Endothelial cell (in vitro differentiated cells): ENCODE results near the gene HINFP. TPM values are rescaled to one million over a fixed set of nuclear protein-coding genes. Genes with fewer than 3 reads are reported as not detected.
"Not testable (repeated sequence)": the region's sequence is repeated elsewhere in the genome, so short reads cannot be mapped to it uniquely, and the experiment has no call there.

Experiments used
- DNase-seq: peaks from one replicate; pipeline ENCODE4 v3.0.0; 2021; ENCODE audit warnings: low spot score
- H3K27ac Mint-ChIP-seq: one replicate; pipeline ENCODE4 v1.8.0; 2021; ENCODE audit warnings: mixed read lengths, inconsistent platforms; ENCODE audit not compliant: unreplicated experiment
- H3K27me3 Mint-ChIP-seq: one replicate; pipeline ENCODE4 v1.8.0; 2021; ENCODE audit warnings: mild to moderate bottlenecking, moderate library complexity, mixed read lengths, inconsistent platforms; ENCODE audit not compliant: unreplicated experiment
- H3K36me3 Mint-ChIP-seq: one replicate; pipeline ENCODE4 v1.8.0; 2021; ENCODE audit warnings: mild to moderate bottlenecking, low read depth, mixed read lengths, inconsistent platforms; ENCODE audit not compliant: unreplicated experiment
- H3K4me1 Mint-ChIP-seq: one replicate; pipeline ENCODE4 v1.8.0; 2021; ENCODE audit warnings: mild to moderate bottlenecking, mixed read lengths, inconsistent platforms; ENCODE audit not compliant: unreplicated experiment
- H3K4me3 Mint-ChIP-seq: one replicate; pipeline ENCODE4 v1.8.0; 2021; ENCODE audit warnings: mild to moderate bottlenecking, mixed read lengths, inconsistent platforms; ENCODE audit not compliant: unreplicated experiment
- H3K9me3 Mint-ChIP-seq: one replicate; pipeline ENCODE4 v1.8.0; 2021; ENCODE audit warnings: mixed read lengths, inconsistent platforms; ENCODE audit not compliant: unreplicated experiment
- total RNA-seq: library from RNA; stranded (reverse); fragmentation: NEBNext Ultra II Directional; extraction: Animal tissue kit (Norgen Biotek cat#: 25700); gene quantifications from one replicate; pipeline ENCODE4 v1.2.1, GENCODE V29; 2021; ENCODE audit not compliant: unreplicated experiment
- TF ChIP-seq, protein P1 (sequence below): fragments of 200-600 bp; sonication (generic); IDR thresholded peaks from one replicate; pipeline ENCODE4 v1.5.0; 2021; ENCODE audit warnings: antibody characterized with exemption; ENCODE audit not compliant: unreplicated experiment

HINFP gene
- total RNA-seq, 1 donor from 2014 or later = 33.6 TPM

DNA sequence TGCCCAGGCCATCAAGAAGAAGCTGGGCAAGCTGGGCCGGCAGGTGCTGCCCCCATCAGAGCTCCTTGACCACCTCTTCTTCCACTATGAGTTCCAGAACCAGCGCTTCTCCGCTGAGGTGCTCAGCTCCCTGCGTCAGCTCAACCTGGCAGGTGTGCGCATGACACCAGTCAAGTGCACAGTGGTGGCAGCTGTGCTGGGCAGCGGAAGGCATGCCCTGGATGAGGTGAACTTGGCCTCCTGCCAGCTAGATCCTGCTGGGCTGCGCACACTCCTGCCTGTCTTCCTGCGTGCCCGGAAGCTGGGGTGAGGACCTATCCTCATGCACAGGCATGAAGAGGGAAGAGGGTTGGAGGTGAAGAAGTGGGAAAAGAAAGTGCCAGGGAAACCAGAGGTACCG lies 58.6 kb downstream of the HINFP start:
- no peaks in the 10 kb centered on the region for H3K9me3 Mint-ChIP-seq
- H3K36me3 Mint-ChIP-seq = peaks cover 6% of the 10 kb centered on the region
- H3K27me3 Mint-ChIP-seq = peaks cover 3% of the 10 kb centered on the region
- H3K27ac Mint-ChIP-seq = no peak overlapping the region
- no peak overlapping the region for H3K4me3 Mint-ChIP-seq
- H3K4me1 Mint-ChIP-seq = peaks cover 27% of the 10 kb centered on the region
- DNase-seq = no peak
- TF ChIP-seq, protein P1, sequence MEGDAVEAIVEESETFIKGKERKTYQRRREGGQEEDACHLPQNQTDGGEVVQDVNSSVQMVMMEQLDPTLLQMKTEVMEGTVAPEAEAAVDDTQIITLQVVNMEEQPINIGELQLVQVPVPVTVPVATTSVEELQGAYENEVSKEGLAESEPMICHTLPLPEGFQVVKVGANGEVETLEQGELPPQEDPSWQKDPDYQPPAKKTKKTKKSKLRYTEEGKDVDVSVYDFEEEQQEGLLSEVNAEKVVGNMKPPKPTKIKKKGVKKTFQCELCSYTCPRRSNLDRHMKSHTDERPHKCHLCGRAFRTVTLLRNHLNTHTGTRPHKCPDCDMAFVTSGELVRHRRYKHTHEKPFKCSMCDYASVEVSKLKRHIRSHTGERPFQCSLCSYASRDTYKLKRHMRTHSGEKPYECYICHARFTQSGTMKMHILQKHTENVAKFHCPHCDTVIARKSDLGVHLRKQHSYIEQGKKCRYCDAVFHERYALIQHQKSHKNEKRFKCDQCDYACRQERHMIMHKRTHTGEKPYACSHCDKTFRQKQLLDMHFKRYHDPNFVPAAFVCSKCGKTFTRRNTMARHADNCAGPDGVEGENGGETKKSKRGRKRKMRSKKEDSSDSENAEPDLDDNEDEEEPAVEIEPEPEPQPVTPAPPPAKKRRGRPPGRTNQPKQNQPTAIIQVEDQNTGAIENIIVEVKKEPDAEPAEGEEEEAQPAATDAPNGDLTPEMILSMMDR = no peak

DNA sequence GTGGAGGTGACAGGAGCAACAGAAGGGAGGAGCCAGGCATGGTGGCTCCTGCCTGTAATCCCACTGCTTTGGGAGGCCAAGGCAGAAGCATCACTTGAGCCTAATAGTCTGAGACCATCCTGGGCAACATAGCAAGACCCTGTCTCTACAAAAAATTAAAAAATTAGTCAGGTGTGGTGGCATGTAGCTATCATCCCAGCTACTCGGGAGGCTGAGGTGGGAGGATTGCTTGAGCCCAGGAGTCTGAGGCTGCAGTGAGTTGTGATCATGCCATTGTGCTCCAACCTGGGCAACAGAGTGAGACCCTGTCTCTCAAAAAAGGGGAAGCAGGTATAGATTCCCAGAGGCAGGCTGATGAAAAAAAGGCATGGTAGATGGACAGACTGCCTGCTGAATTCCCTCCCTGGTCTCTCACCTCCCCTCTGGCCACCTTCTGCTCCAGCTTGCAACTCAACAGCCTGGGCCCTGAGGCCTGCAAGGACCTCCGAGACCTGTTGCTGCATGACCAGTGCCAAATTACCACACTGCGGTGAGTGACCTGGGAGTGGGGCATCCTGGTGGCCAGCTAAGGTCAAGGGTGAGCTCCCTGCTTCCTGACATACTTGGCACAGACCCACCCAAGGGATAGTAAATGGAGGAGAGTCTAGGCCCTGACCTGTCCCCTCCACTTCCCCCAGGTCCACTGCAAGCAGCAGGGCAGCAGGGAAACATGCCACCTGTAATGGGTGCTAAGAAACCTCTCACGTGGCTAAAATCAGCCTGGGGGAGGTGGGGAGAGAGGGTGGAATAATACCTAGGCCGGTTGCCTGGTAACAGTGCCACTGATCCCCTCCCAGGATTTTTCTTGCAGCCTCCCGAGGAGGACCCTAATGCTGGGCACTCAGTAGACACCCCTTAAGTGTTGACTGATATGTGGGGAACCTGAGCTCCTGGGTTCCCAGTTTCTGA lies 59.6 kb downstream of the HINFP start:
- H3K4me1 Mint-ChIP-seq = peaks cover 20% of the 10 kb centered on the region
- no peaks in the 10 kb centered on the region for H3K9me3 Mint-ChIP-seq
- TF ChIP-seq, protein P1 = no peak
- DNase-seq = no peak
- H3K4me3 Mint-ChIP-seq = no peak overlapping the region
- no peak overlapping the region for H3K27ac Mint-ChIP-seq
- peaks cover 6% of the 10 kb centered on the region for H3K36me3 Mint-ChIP-seq
- no peaks in the 10 kb centered on the region for H3K27me3 Mint-ChIP-seq

DNA sequence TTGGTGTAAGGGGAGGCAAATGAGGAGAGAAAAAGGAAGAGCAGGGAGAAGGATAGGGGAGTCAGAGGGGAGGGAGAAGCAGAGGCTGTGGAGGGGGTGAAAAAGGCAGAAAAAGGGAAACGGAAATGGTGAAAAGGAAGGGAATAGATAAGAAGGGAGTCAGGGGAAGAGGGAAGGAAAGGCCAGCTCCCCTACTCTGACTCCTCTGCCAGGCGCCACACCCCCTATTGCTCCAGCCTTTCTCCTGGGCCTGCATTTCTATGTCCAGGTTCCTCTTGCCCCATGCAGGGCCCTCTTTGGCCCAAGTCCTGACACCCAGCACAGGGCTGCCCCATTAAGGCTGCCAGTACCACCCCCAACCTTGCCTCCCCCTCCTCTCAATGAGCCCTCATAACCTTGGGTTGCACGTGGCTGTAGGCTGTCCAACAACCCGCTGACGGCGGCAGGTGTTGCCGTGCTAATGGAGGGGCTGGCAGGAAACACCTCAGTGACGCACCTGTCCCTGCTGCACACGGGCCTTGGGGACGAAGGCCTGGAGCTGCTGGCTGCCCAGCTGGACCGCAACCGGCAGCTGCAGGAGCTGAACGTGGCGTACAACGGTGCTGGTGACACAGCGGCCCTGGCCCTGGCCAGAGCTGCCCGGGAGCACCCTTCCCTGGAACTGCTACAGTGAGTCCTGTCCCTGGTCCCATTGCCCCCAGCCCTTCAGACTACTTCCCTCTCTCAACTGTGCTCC lies 60.5 kb downstream of the HINFP start:
- Mint-ChIP-seq H3K4me1 (peaks cover 20% of the 10 kb centered on the region), H3K4me3 (no peak overlapping the region), H3K27ac (no peak overlapping the region), H3K27me3 (no peaks in the 10 kb centered on the region), H3K9me3 (no peaks in the 10 kb centered on the region), H3K36me3 (peaks cover 6% of the 10 kb centered on the region)
- TF ChIP-seq, protein P1 = no peak
- no peak for DNase-seq

DNA sequence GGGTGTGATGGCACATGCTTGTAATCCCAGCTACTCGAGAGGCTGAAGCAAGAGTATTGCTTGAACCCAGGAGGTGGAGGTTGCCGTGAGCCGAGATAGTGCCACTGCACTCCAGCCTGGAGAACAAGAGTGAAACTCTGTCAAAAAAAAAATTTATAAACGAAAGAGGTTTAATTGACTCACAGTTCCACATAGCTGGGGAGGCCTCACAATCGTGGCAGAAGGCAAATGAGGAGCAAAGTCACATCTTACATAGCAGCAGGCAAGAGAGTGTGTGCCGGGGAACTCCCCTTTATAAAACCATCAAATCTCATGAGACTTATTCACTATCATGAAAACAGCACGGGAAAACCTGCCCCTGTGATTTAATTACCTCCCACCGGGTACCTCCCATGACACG lies 63.0 kb downstream of the HINFP start:
- not testable (repeated sequence) for DNase-seq, H3K9me3 Mint-ChIP-seq, H3K36me3 Mint-ChIP-seq, H3K27ac Mint-ChIP-seq, H3K27me3 Mint-ChIP-seq, H3K4me3 Mint-ChIP-seq
- H3K4me1 Mint-ChIP-seq = peaks cover 12% of the 10 kb centered on the region

Other genes starting within 250 kb of the HINFP start
- not detected for gene CXCR5, start 237.7 kb upstream of the HINFP start, total RNA-seq
- 16.5 TPM for gene BCL9L, start 195.7 kb upstream of the HINFP start, total RNA-seq
- gene UPK2, start 165.3 kb upstream of the HINFP start, total RNA-seq = not detected
- not detected for gene FOXR1, start 149.8 kb upstream of the HINFP start, total RNA-seq
- gene CENATAC, start 123.4 kb upstream of the HINFP start, total RNA-seq = 34.7 TPM
- gene RPS25, start 103.2 kb upstream of the HINFP start, total RNA-seq = 1,293 TPM
- 60.4 TPM for gene TRAPPC4, start 102.8 kb upstream of the HINFP start, total RNA-seq
- 21.9 TPM for gene SLC37A4, start 90.7 kb upstream of the HINFP start, total RNA-seq
- 243 TPM for gene HYOU1, start 64.4 kb upstream of the HINFP start, total RNA-seq
- 32.7 TPM for gene VPS11, start 53.8 kb upstream of the HINFP start, total RNA-seq
- 13.6 TPM for gene HMBS, start 36.7 kb upstream of the HINFP start, total RNA-seq
- gene DPAGT1, start 19.7 kb upstream of the HINFP start, total RNA-seq = 53.2 TPM
- 11.7 TPM for gene C2CD2L, start 14.2 kb upstream of the HINFP start, total RNA-seq
- gene ABCG4, start 27.5 kb downstream of the HINFP start, total RNA-seq = 0.10 TPM
- gene NLRX1, start 47.1 kb downstream of the HINFP start, total RNA-seq = 12.3 TPM
- gene NHERF4, start 63.9 kb downstream of the HINFP start, total RNA-seq = not detected
- gene CBL, start 84.8 kb downstream of the HINFP start, total RNA-seq = 47.5 TPM
- gene MCAM, start 195.6 kb downstream of the HINFP start, total RNA-seq = 78.3 TPM
- gene RNF26, start 212.9 kb downstream of the HINFP start, total RNA-seq = 31.5 TPM
- 26.0 TPM for gene C1QTNF5, start 219.3 kb downstream of the HINFP start, total RNA-seq
- gene MFRP, start 225.1 kb downstream of the HINFP start, total RNA-seq = 0.13 TPM